CD14-positive monocyte (primary cell): Measurements from ENCODE around the gene RNF222. TPM values are rescaled to one million over a fixed set of nuclear protein-coding genes. Genes with fewer than 3 reads are reported as not detected.
A peak's percentile ranks its signal among the peaks of the same experiment; 100 is the strongest.

Experiments used
- DNase-seq, 3 donors: peaks; one replicate each; pipeline ENCODE4 v3.0.0-alpha.2; 2011 to 2022
- H2AFZ ChIP-seq: 2 replicates; pipeline ENCODE4 v1.6.0; 2012; ENCODE audit warnings: mild to moderate bottlenecking, low read depth, low read length, inconsistent platforms; ENCODE audit not compliant: insufficient read depth, poor library complexity, severe bottlenecking
- H3K27ac ChIP-seq, 2 donors: 1 replicate in 1 of 2; 2 replicates in 1 of 2; pipeline ENCODE4 v1.5.1; 2012 to 2013; ENCODE audit warnings: low read length in 2 of 2, control low read depth in 1 of 2, inconsistent platforms in 1 of 2, low read depth in 1 of 2, mild to moderate bottlenecking in 1 of 2
- H3K27me3 ChIP-seq, 2 donors: one replicate each; pipeline versions ENCODE4 v1.6.0 to v1.6.1; 2011 to 2013; ENCODE audit warnings: low read length in 2 of 2; ENCODE audit not compliant: control insufficient read depth in 2 of 2, insufficient read depth in 2 of 2
- H3K36me3 ChIP-seq, 2 donors: replicated peaks in 1 of 2; 1 replicate in 1 of 2; 2 replicates in 1 of 2; pipeline versions ENCODE4 v1.5.1 to v1.6.1; 2012 to 2013; ENCODE audit warnings: low read length in 2 of 2, control low read depth in 1 of 2, inconsistent platforms in 1 of 2, mild to moderate bottlenecking in 1 of 2; ENCODE audit not compliant: insufficient read depth in 2 of 2, control insufficient read depth in 1 of 2
- H3K4me1 ChIP-seq, 2 donors: 1 replicate in 1 of 2; 2 replicates in 1 of 2; pipeline versions ENCODE4 v1.5.1 to v1.6.1; 2012 to 2013; ENCODE audit warnings: low read length in 2 of 2, control low read depth in 1 of 2, inconsistent platforms in 1 of 2, mild to moderate bottlenecking in 1 of 2, moderate library complexity in 1 of 2; ENCODE audit not compliant: insufficient read depth in 2 of 2, control insufficient read depth in 1 of 2
- H3K4me2 ChIP-seq: replicated peaks from 2 replicates; pipeline ENCODE3; 2012; ENCODE audit warnings: low read length, moderate library complexity, mild to moderate bottlenecking; ENCODE audit not compliant: poor library complexity, severe bottlenecking; ENCODE audit errors: extremely low read depth
- H3K4me3 ChIP-seq, 3 experiments: fragments of 200-600 bp in 1 of 3; sonication (generic) in 1 of 3; replicated peaks in 1 of 3; 1 replicate in 2 of 3; 2 replicates in 1 of 3; pipeline ENCODE4 v1.5.1; 2011 to 2013; ENCODE audit warnings: low read length in 3 of 3, mild to moderate bottlenecking in 3 of 3, control low read depth in 2 of 3, low read depth in 2 of 3, inconsistent platforms in 1 of 3, moderate library complexity in 1 of 3
- H3K79me2 ChIP-seq: 2 replicates; pipeline ENCODE4 v1.6.0; 2012; ENCODE audit warnings: mild to moderate bottlenecking, control low read depth, inconsistent platforms, low read length, moderate library complexity; ENCODE audit not compliant: insufficient read depth
- H3K9ac ChIP-seq: 2 replicates; pipeline ENCODE4 v1.6.0; 2017; ENCODE audit warnings: low read length, mild to moderate bottlenecking; ENCODE audit not compliant: insufficient read depth, poor library complexity, severe bottlenecking
- H3K9me3 ChIP-seq, 2 donors: replicated peaks in 1 of 2; 1 replicate in 1 of 2; 2 replicates in 1 of 2; pipeline versions ENCODE4 v1.5.1 to v1.6.1; 2012 to 2013; ENCODE audit warnings: low read length in 2 of 2, control low read depth in 1 of 2; ENCODE audit not compliant: control insufficient read depth in 1 of 2, insufficient read depth in 1 of 2
- H4K20me1 ChIP-seq: 2 replicates; pipeline ENCODE4 v1.6.0; 2012; ENCODE audit warnings: mild to moderate bottlenecking, low read length, control low read depth, moderate library complexity; ENCODE audit not compliant: insufficient read depth
- H3K27ac Mint-ChIP-seq, 7 donors: one replicate each; pipeline ENCODE4 v1.8.0; 2020; ENCODE audit warnings: mild to moderate bottlenecking in 7 of 7, mixed read lengths in 7 of 7, moderate library complexity in 6 of 7, inconsistent platforms in 2 of 7
- H3K27me3 Mint-ChIP-seq, 3 donors: one replicate each; pipeline ENCODE4 v1.8.0; 2021 to 2022; ENCODE audit warnings: low read depth in 3 of 3, mild to moderate bottlenecking in 3 of 3, mixed read lengths in 3 of 3, moderate library complexity in 3 of 3, inconsistent platforms in 1 of 3
- H3K36me3 Mint-ChIP-seq, 2 donors: one replicate each; pipeline ENCODE4 v1.8.0; 2020; ENCODE audit warnings: mixed read lengths in 2 of 2, inconsistent platforms in 1 of 2, mild to moderate bottlenecking in 1 of 2
- H3K4me1 Mint-ChIP-seq: one replicate; pipeline ENCODE4 v1.8.0; 2020; ENCODE audit warnings: mild to moderate bottlenecking, mixed read lengths
- H3K4me3 Mint-ChIP-seq, 2 donors: one replicate each; pipeline ENCODE4 v1.8.0; 2020; ENCODE audit warnings: mild to moderate bottlenecking in 2 of 2, mixed read lengths in 2 of 2, moderate library complexity in 1 of 2
- H3K9me3 Mint-ChIP-seq, 7 donors: one replicate each; pipeline ENCODE4 v1.8.0; 2020 to 2022; ENCODE audit warnings: mixed read lengths in 7 of 7, mild to moderate bottlenecking in 6 of 7, moderate library complexity in 6 of 7, inconsistent platforms in 2 of 7
- CTCF ChIP-seq: fragments of 200-600 bp; IDR thresholded peaks from one replicate; pipeline ENCODE4 v1.8.0; 2022; ENCODE audit warnings: antibody characterized with exemption, mild to moderate bottlenecking
- WGBS: methylation state at CpG from one replicate; pipeline ENCODE4 v1.1.5; 2013; ENCODE audit warnings: missing lambda C conversion rate; ENCODE audit not compliant: insufficient coverage; 5-methylcytosine and 5-hydroxymethylcytosine counted together
- intact Hi-C, 2 donors: fragments of 100-400 bp; cut with micrococcal nuclease; formaldehyde crosslinking; loops; one replicate each; pipeline versions ENCODE4 v1.15.0 to v1.15.1; 2023
- polyA plus RNA-seq, 3 donors: library from polyadenylated mRNA; depleted of rRNA in 1 of 3; unstranded in 2 of 3; stranded (reverse) in 1 of 3; fragments of 300-500 nt in 2 of 3; fragments of >200 nt in 1 of 3; fragmentation: Illumina TruSeq in 2 of 3; gene quantifications; 1 replicate in 2 of 3; 2 replicates in 1 of 3; pipeline ENCODE4 v1.2.3, GENCODE V29; 2012 to 2021

RNF222 gene
- polyA plus RNA-seq, 3 donors, result not detected

GRCh38 chr17:8419305-8419704, 21.7 kb upstream of the RNF222 start:
- Mint-ChIP-seq H3K4me3 (no peak overlapping the region), H3K27me3 (peaks cover 0 to 2% (median 0%) of the 10 kb centered on the region in 3 donors), H3K27ac (peak overlapping the region; percentile 91 to 99 (median 97)), H3K36me3 (peaks cover 15 to 20% of the 10 kb centered on the region in 2 donors), H3K4me1 (peaks cover 90% of the 10 kb centered on the region), H3K9me3 (peaks cover 0 to 7% (median 0%) of the 10 kb centered on the region in 7 donors)
- Histone ChIP-seq H3K9me3 (no peaks in the 10 kb centered on the region), H3K4me1 (peaks cover 64 to 85% of the 10 kb centered on the region in 2 donors), H3K9ac (no peak overlapping the region), H3K4me3 (peak overlapping the region in 1 of 3 experiments; percentile 27), H3K27ac (peak overlapping the region in 1 of 2 donors; percentile 94), H4K20me1 (no peaks in the 10 kb centered on the region), H3K79me2 (peaks cover 4% of the 10 kb centered on the region), H2AFZ (no peak overlapping the region), H3K36me3 (no peaks in the 10 kb centered on the region), H3K4me2 (no peak overlapping the region), H3K27me3 (no peaks in the 10 kb centered on the region)
- no peak for DNase-seq
- intact Hi-C loops, result no loop called here
- WGBS, result no CpG with 5 or more reads among the region's 1 CpG
- TF ChIP-seq CTCF, result no peak

GRCh38 chr17:8418471-8418870, 20.8 kb upstream of the RNF222 start:
- Mint-ChIP-seq H3K4me3 (no peak overlapping the region), H3K27ac (peak overlapping the region; percentile 91 to 99 (median 95)), H3K27me3 (peaks cover 0 to 2% (median 0%) of the 10 kb centered on the region in 3 donors), H3K4me1 (peaks cover 91% of the 10 kb centered on the region), H3K9me3 (peaks cover 0 to 6% (median 0%) of the 10 kb centered on the region in 7 donors), H3K36me3 (peaks cover 15 to 20% of the 10 kb centered on the region in 2 donors)
- Histone ChIP-seq H2AFZ (no peak overlapping the region), H3K4me3 (peak overlapping the region in 1 of 3 experiments; percentile 50), H3K4me2 (peak overlapping the region; percentile 60), H3K4me1 (peaks cover 65 to 91% of the 10 kb centered on the region in 2 donors), H3K79me2 (peaks cover 9% of the 10 kb centered on the region), H3K36me3 (no peaks in the 10 kb centered on the region), H4K20me1 (no peaks in the 10 kb centered on the region), H3K27me3 (no peaks in the 10 kb centered on the region), H3K9me3 (no peaks in the 10 kb centered on the region), H3K9ac (no peak overlapping the region), H3K27ac (peak overlapping the region; percentile 57 to 94)
- intact Hi-C loops, result no loop called here
- no peak for TF ChIP-seq CTCF
- DNase-seq, result no peak
- WGBS, result no CpG with 5 or more reads among the region's 1 CpG
